ENCODE data around the gene CTRB1. TPM values are rescaled to one million over a fixed set of nuclear protein-coding genes. Genes with fewer than 3 reads are reported as not detected.
"Not testable (repeated sequence)": the region's sequence is repeated elsewhere in the genome, so short reads cannot be mapped to it uniquely, and the experiment has no call there.

Gene CTRB1
- total and polyA plus RNA-seq, 4 donors: 0.24 TPM; not detected in 3

GRCh38 chr16:75203667-75204409 is 14.9 kb upstream of the CTRB1 start:
- no peak overlapping the region for H3K4me3 ChIP-seq (ENCODE audit: low read depth, low read length)
- DNase-seq (ENCODE audit: low read depth in 4 of 6, low spot score in 6 of 6): no peak
- H3K4me1 ChIP-seq (ENCODE audit: control insufficient read depth, insufficient read depth, low read length): peaks cover 3% of the 10 kb centered on the region
- no peaks in the 10 kb centered on the region for H3K36me3 ChIP-seq (ENCODE audit: control insufficient read depth, insufficient read depth, low read length)
- no peaks in the 10 kb centered on the region for H3K9me3 ChIP-seq (ENCODE audit: control insufficient read depth, insufficient read depth, low read length)
- WGBS (ENCODE audit: insufficient coverage): 86% methylated on average over 12 of the region's 13 CpGs
- no peaks in the 10 kb centered on the region for H3K27me3 ChIP-seq (ENCODE audit: control insufficient read depth, insufficient read depth, low read length)
- no peak overlapping the region for H3K27ac ChIP-seq (ENCODE audit: low read depth, low read length)

GRCh38 chr16:75204410-75204758 is 14.4 kb upstream of the CTRB1 start:
- Histone ChIP-seq H3K36me3 (ENCODE audit: control insufficient read depth, insufficient read depth, low read length) (no peaks in the 10 kb centered on the region), H3K27me3 (ENCODE audit: control insufficient read depth, insufficient read depth, low read length) (no peaks in the 10 kb centered on the region), H3K4me1 (ENCODE audit: control insufficient read depth, insufficient read depth, low read length) (peaks cover 3% of the 10 kb centered on the region), H3K4me3 (ENCODE audit: low read depth, low read length) (no peak overlapping the region), H3K27ac (ENCODE audit: low read depth, low read length) (no peak overlapping the region), H3K9me3 (ENCODE audit: control insufficient read depth, insufficient read depth, low read length) (no peaks in the 10 kb centered on the region)
- DNase-seq (ENCODE audit: low read depth in 4 of 6, low spot score in 6 of 6): no peak
- 100% methylated on average over 2 of the region's 6 CpGs for WGBS (ENCODE audit: insufficient coverage)

- H3K27me3 ChIP-seq (ENCODE audit: control insufficient read depth, insufficient read depth, low read length); H3K9me3 ChIP-seq (ENCODE audit: control insufficient read depth, insufficient read depth, low read length); H3K4me3 ChIP-seq (ENCODE audit: low read depth, low read length); H3K36me3 ChIP-seq (ENCODE audit: control insufficient read depth, insufficient read depth, low read length); DNase-seq (ENCODE audit: low read depth in 4 of 6, low spot score in 6 of 6); H3K27ac ChIP-seq (ENCODE audit: low read depth, low read length); H3K4me1 ChIP-seq (ENCODE audit: control insufficient read depth, insufficient read depth, low read length): not testable (repeated sequence)
- no CpG with 5 or more reads among the region's 20 CpGs for WGBS (ENCODE audit: insufficient coverage)
Measured at GRCh38 chr16:75204905-75205304, 13.9 kb upstream of the CTRB1 start.

GRCh38 chr16:75205438-75205837 is 13.3 kb upstream of the CTRB1 start:
- H3K36me3 ChIP-seq (ENCODE audit: control insufficient read depth, insufficient read depth, low read length); H3K4me3 ChIP-seq (ENCODE audit: low read depth, low read length); H3K27ac ChIP-seq (ENCODE audit: low read depth, low read length); H3K9me3 ChIP-seq (ENCODE audit: control insufficient read depth, insufficient read depth, low read length); H3K4me1 ChIP-seq (ENCODE audit: control insufficient read depth, insufficient read depth, low read length); DNase-seq (ENCODE audit: low read depth in 4 of 6, low spot score in 6 of 6); H3K27me3 ChIP-seq (ENCODE audit: control insufficient read depth, insufficient read depth, low read length): not testable (repeated sequence)
- WGBS (ENCODE audit: insufficient coverage): no CpG with 5 or more reads among the region's 19 CpGs

- H3K9me3 ChIP-seq (ENCODE audit: control insufficient read depth, insufficient read depth, low read length); DNase-seq (ENCODE audit: low read depth in 4 of 6, low spot score in 6 of 6); H3K4me1 ChIP-seq (ENCODE audit: control insufficient read depth, insufficient read depth, low read length); H3K27ac ChIP-seq (ENCODE audit: low read depth, low read length); H3K36me3 ChIP-seq (ENCODE audit: control insufficient read depth, insufficient read depth, low read length); H3K4me3 ChIP-seq (ENCODE audit: low read depth, low read length); H3K27me3 ChIP-seq (ENCODE audit: control insufficient read depth, insufficient read depth, low read length): not testable (repeated sequence)
- 97% methylated on average over 7 of the region's 25 CpGs for WGBS (ENCODE audit: insufficient coverage)
Measured at GRCh38 chr16:75205961-75206748, 12.6 kb upstream of the CTRB1 start.

- H3K27ac ChIP-seq (ENCODE audit: low read depth, low read length): no peak within 1 kb of the TSS
- no peaks in the 10 kb centered on the region for H3K27me3 ChIP-seq (ENCODE audit: control insufficient read depth, insufficient read depth, low read length)
- 84% methylated on average over 18 of the region's 24 CpGs for WGBS (ENCODE audit: insufficient coverage)
- H3K4me1 ChIP-seq (ENCODE audit: control insufficient read depth, insufficient read depth, low read length): no peaks in the 10 kb centered on the region
- H3K36me3 ChIP-seq (ENCODE audit: control insufficient read depth, insufficient read depth, low read length): no peaks in the 10 kb centered on the region
- no peaks in the 10 kb centered on the region for H3K9me3 ChIP-seq (ENCODE audit: control insufficient read depth, insufficient read depth, low read length)
- DNase-seq (ENCODE audit: low read depth in 4 of 6, low spot score in 6 of 6): no peak
- no peak within 1 kb of the TSS for H3K4me3 ChIP-seq (ENCODE audit: low read depth, low read length)
Measured at GRCh38 chr16:75206749-75207451, 11.9 kb upstream of the CTRB1 start, which contains the start of gene CTRB2. TSS of gene CTRB2 (minus strand) at chr16:75207161. CDS start at chr16:75207141, 20 bp downstream.

GRCh38 chr16:75207831-75208230 is 11.0 kb upstream of the CTRB1 start:
- Histone ChIP-seq H3K4me3 (ENCODE audit: low read depth, low read length) (no peak overlapping the region), H3K27ac (ENCODE audit: low read depth, low read length) (no peak overlapping the region), H3K27me3 (ENCODE audit: control insufficient read depth, insufficient read depth, low read length) (no peaks in the 10 kb centered on the region), H3K36me3 (ENCODE audit: control insufficient read depth, insufficient read depth, low read length) (no peaks in the 10 kb centered on the region), H3K9me3 (ENCODE audit: control insufficient read depth, insufficient read depth, low read length) (no peaks in the 10 kb centered on the region), H3K4me1 (ENCODE audit: control insufficient read depth, insufficient read depth, low read length) (peaks cover 2% of the 10 kb centered on the region)
- no peak for DNase-seq (ENCODE audit: low read depth in 4 of 6, low spot score in 6 of 6)
- 86% methylated on average over 11 of the region's 11 CpGs for WGBS (ENCODE audit: insufficient coverage)

- no peak overlapping the region for H3K4me3 ChIP-seq (ENCODE audit: low read depth, low read length)
- H3K36me3 ChIP-seq (ENCODE audit: control insufficient read depth, insufficient read depth, low read length): no peaks in the 10 kb centered on the region
Measured at GRCh38 chr16:75208242-75208825, 10.5 kb upstream of the CTRB1 start.

GRCh38 chr16:75208861-75209505 is 9.8 kb upstream of the CTRB1 start:
- Histone ChIP-seq H3K4me3 (ENCODE audit: low read depth, low read length) (no peak overlapping the region), H3K4me1 (ENCODE audit: control insufficient read depth, insufficient read depth, low read length) (peaks cover 2% of the 10 kb centered on the region), H3K36me3 (ENCODE audit: control insufficient read depth, insufficient read depth, low read length) (no peaks in the 10 kb centered on the region), H3K9me3 (ENCODE audit: control insufficient read depth, insufficient read depth, low read length) (no peaks in the 10 kb centered on the region), H3K27me3 (ENCODE audit: control insufficient read depth, insufficient read depth, low read length) (no peaks in the 10 kb centered on the region), H3K27ac (ENCODE audit: low read depth, low read length) (no peak overlapping the region)
- 85% methylated on average over 27 of the region's 27 CpGs for WGBS (ENCODE audit: insufficient coverage)
- no peak for DNase-seq (ENCODE audit: low read depth in 4 of 6, low spot score in 6 of 6)

More at GRCh38 chr16:75208242-75208825, 10.5 kb upstream of the CTRB1 start:
- Histone ChIP-seq H3K9me3 (ENCODE audit: control insufficient read depth, insufficient read depth, low read length) (no peaks in the 10 kb centered on the region), H3K27me3 (ENCODE audit: control insufficient read depth, insufficient read depth, low read length) (no peaks in the 10 kb centered on the region), H3K27ac (ENCODE audit: low read depth, low read length) (no peak overlapping the region), H3K4me1 (ENCODE audit: control insufficient read depth, insufficient read depth, low read length) (peaks cover 2% of the 10 kb centered on the region)
- 92% methylated on average over 9 of the region's 13 CpGs for WGBS (ENCODE audit: insufficient coverage)
- DNase-seq (ENCODE audit: low read depth in 4 of 6, low spot score in 6 of 6): no peak
